GM12864 (cell line): ENCODE results near the gene SOX18.

Experiments used
- DNase-seq: peaks from one replicate; pipeline ENCODE4 v3.0.0-alpha.2; 2011; ENCODE audit warnings: low read depth
- H3K4me3 ChIP-seq: 2 replicates; pipeline ENCODE4 v1.5.1; 2011; ENCODE audit warnings: mild to moderate bottlenecking, low read depth, low read length, control low read depth
- CTCF ChIP-seq: IDR thresholded peaks from 2 replicates; pipeline ENCODE4 v1.5.1; 2011; ENCODE audit warnings: low read depth, mild to moderate bottlenecking, moderate library complexity, low read length, control low read depth, inconsistent platforms; ENCODE audit errors: missing control alignments

Gene SOX18

GRCh38 chr20:64071341-64072332 lies 22.2 kb upstream of the SOX18 start:
- no peak for DNase-seq
- H3K4me3 ChIP-seq: no peak overlapping the region
- TF ChIP-seq CTCF: no peak

GRCh38 chr20:64070244-64070993 lies 21.0 kb upstream of the SOX18 start:
- no peak overlapping the region for H3K4me3 ChIP-seq
- DNase-seq: no peak
- TF ChIP-seq CTCF: no peak

- peak; percentile 87 for TF ChIP-seq CTCF
- H3K4me3 ChIP-seq: no peak overlapping the region
- no peak for DNase-seq
Observed at GRCh38 chr20:64069614-64070243, 20.3 kb upstream of the SOX18 start.

GRCh38 chr20:64069209-64069613 lies 19.8 kb upstream of the SOX18 start:
- TF ChIP-seq CTCF: no peak
- H3K4me3 ChIP-seq: no peak overlapping the region
- DNase-seq: no peak

GRCh38 chr20:64068386-64069208 lies 19.2 kb upstream of the SOX18 start:
- no peak for TF ChIP-seq CTCF
- DNase-seq: no peak
- H3K4me3 ChIP-seq: no peak overlapping the region

- H3K4me3 ChIP-seq: no peak overlapping the region
- no peak for TF ChIP-seq CTCF
- no peak for DNase-seq
Observed at GRCh38 chr20:64067733-64068307, 18.4 kb upstream of the SOX18 start.
